ENCODE measurements around the gene MPZL1. TPM values are rescaled to one million over a fixed set of nuclear protein-coding genes. Genes with fewer than 3 reads are reported as not detected.

MPZL1 gene
- total and polyA plus RNA-seq, 2 of the 13 experiments (the other 11 are each of a cell fraction or from before 2014, with no cell fraction given) = 38.0 to 68.7 TPM

DNA sequence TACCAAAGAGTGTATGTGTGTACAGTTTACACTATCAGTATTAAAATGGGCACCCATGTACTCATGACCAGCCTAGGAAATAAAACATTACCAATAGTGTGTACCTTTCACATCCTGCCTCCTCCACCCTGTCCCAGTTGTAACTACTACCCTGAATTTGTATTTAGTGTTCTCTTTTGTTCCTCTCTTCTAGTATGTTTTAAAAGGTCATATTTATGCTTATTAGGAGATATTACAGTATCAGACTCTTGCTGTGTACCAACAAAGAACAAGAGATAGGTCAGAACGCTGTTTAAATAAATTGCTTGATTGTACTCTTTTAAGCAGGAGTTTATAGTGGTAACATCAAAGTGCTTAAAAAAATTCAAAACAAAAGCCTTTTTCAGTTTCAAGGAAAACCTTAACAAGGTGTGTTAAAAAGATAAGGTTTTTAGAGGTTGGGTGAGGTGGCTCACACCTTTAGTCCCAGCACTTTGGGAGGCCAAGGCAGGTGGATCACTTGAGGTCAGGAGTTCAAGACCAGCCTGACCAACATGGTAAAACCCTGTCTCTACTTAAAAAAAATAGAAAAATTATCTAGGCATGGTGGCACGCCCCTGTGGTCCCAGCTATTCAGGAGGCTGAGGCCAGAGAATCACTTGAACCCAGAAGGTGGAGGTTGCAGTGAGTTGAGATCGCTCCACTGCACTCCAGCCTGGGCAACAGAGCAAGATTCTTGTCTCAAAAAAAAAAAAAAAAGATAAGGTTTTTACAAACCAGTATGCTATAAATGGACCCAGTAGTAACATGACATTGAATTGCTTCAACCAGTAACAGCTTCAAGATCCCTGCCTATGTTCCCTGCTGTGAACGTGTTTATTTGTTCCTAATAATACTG is 35.9 kb downstream of the MPZL1 start:
- intact Hi-C loops (cut with micrococcal nuclease; ENCODE audit: unreplicated experiment) = loop anchor here (5.0 kb wide), 1 partner anchor 35 kb away; the partner anchor contains the start of gene MPZL1
- ChIA-PET CTCF (ENCODE audit: low intra/inter-chr PET ratio, low total read pairs) (no interaction called here), POLR2A (no interaction called here)
- 98% methylated on average over 4 of the region's 4 CpGs for WGBS (ENCODE audit: low lambda C conversion rate)
- Histone ChIP-seq H3K9me3 (ENCODE audit: low read length) (no peaks in the 10 kb centered on the region), H2AFZ (ENCODE audit: low read length) (no peak overlapping the region), H3K4me3 (replicated peaks in 1 of 3; ENCODE audit: insufficient read depth in 1 of 3, low read depth in 2 of 3, low read length in 3 of 3) (no peak overlapping the region), H3K27me3 (ENCODE audit: control insufficient read depth in 1 of 2, insufficient read depth in 2 of 2, low read length in 2 of 2) (no peaks in the 10 kb centered on the region), H3K9ac (ENCODE audit: insufficient read depth, low read depth, low read length) (no peak overlapping the region), H3K4me1 (ENCODE audit: insufficient read depth, low read length) (peaks cover 25% of the 10 kb centered on the region), H4K20me1 (ENCODE audit: insufficient read depth, low read length) (peaks cover 2% of the 10 kb centered on the region), H3K79me2 (ENCODE audit: insufficient read depth, low read length) (peaks cover 32% of the 10 kb centered on the region), H3K36me3 (replicated peaks in 1 of 2; ENCODE audit: control insufficient read depth in 1 of 2, insufficient read depth in 2 of 2, low read length in 2 of 2) (peaks cover 0 to 1% of the 10 kb centered on the region in 2 experiments; a peak in 1 of 5 replicates), H3K27ac (ENCODE audit: extremely low read length, insufficient read depth, low read length) (no peak overlapping the region), H3K4me2 (ENCODE audit: low read depth, low read length) (no peak overlapping the region)
- in situ Hi-C loops (cut with HindIII; ENCODE audit: extremely low pct_ligation_motif_present, low pct_unique_long_range_greater_than_20kb) = no loop called here
- no peak for DNase-seq (ENCODE audit: low spot score)
- ATAC-seq = no peak
- TF ChIP-seq ZNF670 (CRISPR knock-in tag; IDR thresholded peaks at IDR 0.05; ENCODE audit: borderline replicate concordance) = no peak
- TF ChIP-seq ZBTB3 (CRISPR knock-in tag; IDR thresholded peaks at IDR 0.05; ENCODE audit: borderline replicate concordance, low read depth) = no peak
- TF ChIP-seq, protein P1, sequence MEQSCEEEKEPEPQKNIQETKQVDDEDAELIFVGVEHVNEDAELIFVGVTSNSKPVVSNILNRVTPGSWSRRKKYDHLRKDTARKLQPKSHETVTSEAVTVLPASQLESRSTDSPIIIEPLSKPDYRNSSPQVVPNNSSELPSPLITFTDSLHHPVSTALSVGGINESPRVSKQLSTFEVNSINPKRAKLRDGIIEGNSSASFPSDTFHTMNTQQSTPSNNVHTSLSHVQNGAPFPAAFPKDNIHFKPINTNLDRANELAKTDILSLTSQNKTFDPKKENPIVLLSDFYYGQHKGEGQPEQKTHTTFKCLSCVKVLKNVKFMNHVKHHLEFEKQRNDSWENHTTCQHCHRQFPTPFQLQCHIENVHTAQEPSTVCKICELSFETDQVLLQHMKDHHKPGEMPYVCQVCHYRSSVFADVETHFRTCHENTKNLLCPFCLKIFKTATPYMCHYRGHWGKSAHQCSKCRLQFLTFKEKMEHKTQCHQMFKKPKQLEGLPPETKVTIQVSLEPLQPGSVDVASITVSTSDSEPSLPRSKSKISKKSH (CRISPR knock-in tag; IDR thresholded peaks at IDR 0.05; ENCODE audit: borderline replicate concordance) = no peak
- no peak for TF ChIP-seq ZNF576 (CRISPR knock-in tag; IDR thresholded peaks at IDR 0.05)
- TF ChIP-seq ZNF367 (CRISPR knock-in tag; IDR thresholded peaks at IDR 0.05; ENCODE audit: borderline replicate concordance) = no peak
- no peak for TF ChIP-seq ZHX2 (IDR thresholded peaks at IDR 0.05; ENCODE audit: low read depth)
- no peak for TF ChIP-seq ZHX2 (CRISPR knock-in tag; IDR thresholded peaks at IDR 0.05; ENCODE audit: borderline replicate concordance)
- TF ChIP-seq TOE1 (CRISPR knock-in tag; IDR thresholded peaks at IDR 0.05) = no peak
- no peak for TF ChIP-seq ZNF800 (CRISPR knock-in tag; IDR thresholded peaks at IDR 0.05)
- no peak for TF ChIP-seq KLF15 (CRISPR knock-in tag; IDR thresholded peaks at IDR 0.05; ENCODE audit: borderline replicate concordance)
- FAIRE-seq = no peak
- BruUV-seq (replicated peaks) = no TSS peak
